HUDEP-2 (cell line): ENCODE data around the gene ZNF813.
A peak's percentile ranks its signal among the peaks of the same experiment; 100 is the strongest.
"Not testable (repeated sequence)": the region's sequence is repeated elsewhere in the genome, so short reads cannot be mapped to it uniquely, and the experiment has no call there.

ENCODE experiments used
- DNase-seq, 76 experiments: peaks; one replicate each; lab custom pipeline; 2025; ENCODE audit not compliant: unreplicated experiment in 76 of 76; lab: John Stamatoyannopoulos, UW

The ZNF813 gene

DNA sequence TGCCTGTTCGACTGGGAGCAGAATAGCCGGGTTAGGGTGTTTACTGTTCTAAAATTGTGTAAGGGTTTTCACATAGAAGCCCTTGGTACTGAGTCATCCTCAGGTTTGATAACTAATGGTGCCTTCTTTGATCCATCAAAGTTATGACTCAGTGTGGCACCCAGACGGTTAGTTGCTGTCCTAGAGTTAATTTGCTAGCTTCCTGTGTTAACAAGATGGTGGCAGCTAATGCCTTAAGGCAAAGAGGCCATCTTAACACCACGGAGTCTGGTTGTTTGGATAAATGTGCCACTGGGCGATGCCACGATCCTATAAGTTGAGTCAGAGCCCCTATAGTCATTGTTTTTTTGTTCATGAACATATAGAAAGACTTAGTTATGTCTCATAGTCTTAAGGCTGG, 7.9 kb downstream of the ZNF813 start:
- DNase-seq: not testable (repeated sequence)

DNA sequence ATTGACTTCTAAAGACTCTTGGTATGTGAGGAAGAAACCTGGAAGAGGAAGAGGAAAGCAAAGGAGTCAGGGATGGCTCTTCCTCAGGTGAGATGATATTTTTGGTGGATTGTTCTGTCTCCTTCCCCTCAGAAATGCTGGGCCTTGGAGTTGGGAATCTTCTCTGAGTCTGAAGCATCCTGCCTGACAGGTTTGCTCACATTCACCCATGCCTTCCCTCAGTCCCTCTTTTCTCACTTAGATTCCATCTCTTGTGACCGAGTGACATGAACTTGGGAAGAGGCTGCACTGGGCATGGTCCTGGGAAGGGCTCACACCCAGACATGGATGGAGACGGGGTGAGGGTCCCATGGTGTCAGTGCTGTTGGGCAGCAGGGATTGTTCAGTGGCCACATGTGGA, 16.2 kb downstream of the ZNF813 start:
- not testable (repeated sequence) for DNase-seq

DNA sequence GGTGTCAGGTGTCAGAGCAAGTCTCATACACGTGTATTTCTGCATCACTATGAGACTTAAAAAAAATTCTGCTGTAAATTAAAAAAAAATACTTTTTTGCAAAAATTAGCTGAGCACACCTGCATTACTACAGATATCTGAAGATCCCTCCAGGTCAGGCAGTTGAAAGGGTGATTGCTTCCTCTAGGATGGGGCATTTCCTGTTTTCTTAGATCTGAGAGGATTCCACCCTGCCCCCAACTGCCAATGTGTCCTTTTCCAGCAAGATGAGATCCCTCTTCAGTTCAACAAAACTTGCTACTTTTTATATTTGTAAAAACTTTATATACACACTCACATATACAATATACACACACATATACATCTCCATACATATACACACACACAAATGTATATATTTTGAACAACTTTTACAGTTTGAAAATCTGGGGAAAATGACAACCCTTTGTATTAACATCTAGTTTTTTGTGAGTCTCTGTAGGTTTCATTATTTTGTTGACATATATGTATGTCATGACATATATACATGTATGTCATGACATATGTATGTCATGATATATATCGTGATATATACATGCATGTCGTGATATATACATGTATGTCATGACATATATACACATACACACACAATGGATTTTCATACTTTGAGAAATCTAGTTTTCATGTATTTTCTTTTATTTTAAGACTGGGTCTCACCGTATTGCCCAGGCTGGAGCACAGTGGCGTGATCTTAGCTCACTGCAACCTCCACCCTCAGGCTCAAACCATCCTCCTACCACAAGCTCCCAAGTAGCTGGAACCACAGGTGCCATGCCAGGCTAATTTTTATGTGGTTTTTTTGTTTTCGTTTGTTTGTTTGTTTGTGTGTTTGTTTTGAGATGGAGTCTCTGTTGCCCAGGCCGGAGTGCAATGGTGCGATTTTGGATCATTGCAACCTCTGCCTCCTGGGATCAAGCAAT, 17.8 kb downstream of the ZNF813 start:
- DNase-seq: no peak

DNA sequence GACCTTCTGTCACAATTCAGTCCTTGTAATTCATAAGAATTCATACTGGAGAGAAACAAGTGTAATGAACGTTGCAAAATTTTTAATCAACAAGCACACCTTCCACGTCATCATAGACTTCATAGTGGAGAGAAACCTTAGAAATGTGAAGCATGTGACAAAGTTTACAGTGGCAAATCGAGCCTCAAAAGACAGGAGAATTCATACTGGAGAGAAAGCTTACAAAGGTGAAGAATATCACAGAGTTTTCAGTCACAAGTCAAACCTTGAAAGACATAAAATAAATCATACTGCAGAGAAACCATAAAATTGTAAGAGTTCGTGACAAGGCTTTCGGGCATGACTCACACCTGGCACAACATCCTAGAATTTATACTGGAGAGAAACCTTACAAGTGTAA, 24.6 kb downstream of the ZNF813 start:
- DNase-seq: no peak

DNA sequence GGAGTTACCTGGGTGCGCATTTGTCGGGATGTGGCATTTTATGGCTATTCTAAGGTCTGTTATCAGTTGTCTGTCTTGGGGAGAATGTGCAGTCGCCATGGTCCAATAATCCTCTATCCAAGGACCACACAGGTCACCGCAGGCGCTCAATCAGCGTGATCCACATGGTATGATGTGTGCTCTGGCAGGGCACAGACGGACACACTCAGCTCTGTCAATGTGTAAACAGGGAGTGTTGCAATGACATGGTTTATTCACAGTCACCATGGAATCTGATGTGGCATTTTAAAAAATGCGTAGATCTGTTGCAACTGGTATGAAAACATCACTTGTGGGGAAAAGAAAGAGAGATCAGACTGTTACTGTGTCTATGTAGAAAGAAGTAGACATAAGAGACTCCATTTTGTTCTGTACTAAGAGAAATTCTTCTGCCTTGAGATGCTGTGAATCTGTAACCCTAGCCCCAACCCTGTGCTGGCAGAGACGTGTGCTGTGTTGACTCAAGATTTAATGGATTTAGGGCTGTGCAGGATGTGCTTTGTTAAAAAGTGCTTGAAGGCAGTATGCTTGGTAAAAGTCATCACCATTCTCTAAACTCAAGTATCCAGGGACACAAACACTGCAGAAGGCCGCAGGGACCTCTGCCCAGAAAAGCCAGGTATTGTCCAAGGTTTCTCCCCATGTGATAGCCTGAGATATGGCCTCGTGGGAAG, 29.9 kb downstream of the ZNF813 start:
- not testable (repeated sequence) for DNase-seq

DNA sequence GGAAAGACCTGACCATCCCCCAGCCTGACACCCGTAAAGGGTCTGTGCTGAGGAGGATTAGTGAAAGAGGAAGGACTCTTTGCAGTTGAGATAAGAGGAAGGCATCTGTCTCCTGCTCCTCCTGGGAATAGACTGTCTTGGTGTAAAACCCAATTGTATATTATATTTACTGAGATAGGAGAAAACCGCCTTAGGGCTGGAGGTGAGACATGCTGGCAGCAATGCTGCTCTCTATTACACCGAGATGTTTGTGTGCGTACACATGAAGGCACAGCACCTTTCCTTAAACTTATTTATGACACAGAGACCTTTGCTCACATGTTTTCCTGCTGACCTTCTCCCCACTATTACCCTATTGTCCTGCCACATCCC, 30.5 kb downstream of the ZNF813 start:
- not testable (repeated sequence) for DNase-seq

DNA sequence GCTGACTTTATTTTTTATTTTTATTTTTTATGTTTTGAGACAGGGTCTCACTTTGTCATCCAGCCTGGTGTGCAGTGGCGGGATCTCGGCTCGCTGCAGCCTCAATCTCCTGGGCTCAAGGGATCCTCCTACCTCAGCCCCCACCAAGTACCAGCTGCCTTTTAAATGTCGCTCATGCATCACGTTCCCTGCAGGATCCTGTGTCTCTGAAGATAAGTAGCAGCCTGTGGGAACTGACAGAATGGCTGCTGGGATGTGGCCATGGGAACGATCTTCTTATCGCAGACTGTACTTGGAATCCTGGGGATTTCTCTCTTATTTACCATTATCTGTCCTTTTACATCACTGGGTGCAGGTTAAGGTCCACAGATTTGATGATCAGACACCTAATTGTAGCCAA, 35.6 kb downstream of the ZNF813 start:
- DNase-seq: not testable (repeated sequence)

DNA sequence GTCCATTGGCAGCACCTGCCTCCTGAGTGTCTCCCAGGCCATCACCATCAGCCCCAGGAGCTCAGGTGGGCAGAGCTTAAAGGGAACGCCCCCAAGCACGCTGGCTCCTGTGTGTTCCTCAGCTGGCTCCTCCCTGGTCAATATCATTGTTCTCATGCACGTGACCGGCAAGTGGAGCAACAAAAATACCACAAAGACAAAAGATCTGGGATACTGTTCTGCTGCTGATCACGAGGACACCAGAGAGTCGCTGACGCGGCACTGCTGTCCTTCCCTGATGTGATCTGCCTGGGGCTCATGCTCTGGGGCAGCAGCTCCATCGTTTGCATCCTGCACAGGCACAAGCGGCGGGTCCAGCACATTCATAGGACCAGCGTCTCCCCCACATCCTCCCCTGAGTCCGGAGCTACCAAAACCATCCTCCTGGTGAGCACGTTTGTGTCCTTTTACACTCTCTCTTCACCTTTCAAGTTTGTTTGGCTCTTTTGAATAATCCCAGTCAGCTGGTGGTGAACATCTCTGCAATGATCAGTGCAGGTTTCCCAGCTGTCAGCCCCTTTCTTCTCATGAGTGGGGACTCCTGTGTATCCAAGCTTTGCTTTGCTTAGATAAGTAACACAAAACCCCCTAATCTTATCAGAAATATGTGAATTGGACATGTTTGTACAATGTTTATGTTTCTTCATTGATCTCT, 36.3 kb downstream of the ZNF813 start:
- DNase-seq: not testable (repeated sequence)

DNA sequence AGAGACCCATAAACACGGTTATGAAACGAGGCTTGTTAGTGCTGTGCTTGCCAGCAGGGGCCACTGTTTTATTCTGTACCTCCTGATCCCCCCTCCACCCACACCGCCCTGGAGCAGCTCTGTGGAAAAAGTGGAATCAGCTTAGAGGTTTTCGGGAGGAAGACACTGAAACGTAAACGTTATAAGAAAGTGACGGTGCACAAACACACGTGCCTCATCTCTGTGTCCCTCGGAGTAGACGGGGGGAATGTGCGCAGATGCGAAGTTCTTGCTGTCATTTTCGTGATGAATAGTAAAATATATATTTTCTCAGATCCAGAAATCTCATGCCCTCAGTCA, 36.8 kb downstream of the ZNF813 start:
- DNase-seq: not testable (repeated sequence)

DNA sequence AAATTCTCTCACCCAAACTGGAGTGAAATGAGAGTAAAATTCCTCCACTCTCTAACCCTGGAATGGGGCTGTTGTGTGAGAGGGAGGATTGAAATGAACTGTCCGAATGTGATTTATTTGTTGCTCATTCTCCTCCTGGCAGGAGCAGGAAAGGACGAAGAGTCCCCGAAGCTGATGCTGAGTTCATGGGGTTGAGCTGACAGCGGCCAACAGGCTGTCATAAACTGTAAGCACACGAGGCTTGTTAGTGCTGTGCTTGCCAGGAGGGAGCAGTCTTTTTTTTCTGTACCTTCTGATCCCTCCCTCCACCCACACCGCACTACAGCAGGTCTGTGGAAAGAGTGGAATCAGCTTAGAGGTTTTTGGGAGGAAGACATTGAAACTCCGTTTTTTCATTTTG, 37.4 kb downstream of the ZNF813 start:
- no peak for DNase-seq

DNA sequence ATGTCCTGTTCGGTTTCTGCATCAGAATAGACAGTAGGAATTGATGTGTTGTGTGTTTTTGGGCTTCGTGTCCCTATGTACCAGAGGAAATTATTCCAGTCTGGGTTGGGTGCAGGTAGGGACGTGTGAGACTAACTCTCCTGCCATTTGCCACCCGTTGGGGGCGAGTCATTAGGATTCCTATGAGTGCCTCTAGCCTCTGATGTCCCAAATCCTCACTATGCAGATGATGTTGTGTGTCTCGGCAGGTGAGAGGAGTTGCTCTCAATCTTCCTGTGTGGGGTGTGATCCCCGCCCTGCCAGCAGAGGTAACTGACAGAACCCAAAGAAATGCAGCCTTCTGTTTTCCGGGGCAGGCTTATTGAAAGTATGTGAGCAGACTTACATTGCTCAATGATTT, 39.2 kb downstream of the ZNF813 start:
- no peak for DNase-seq

DNA sequence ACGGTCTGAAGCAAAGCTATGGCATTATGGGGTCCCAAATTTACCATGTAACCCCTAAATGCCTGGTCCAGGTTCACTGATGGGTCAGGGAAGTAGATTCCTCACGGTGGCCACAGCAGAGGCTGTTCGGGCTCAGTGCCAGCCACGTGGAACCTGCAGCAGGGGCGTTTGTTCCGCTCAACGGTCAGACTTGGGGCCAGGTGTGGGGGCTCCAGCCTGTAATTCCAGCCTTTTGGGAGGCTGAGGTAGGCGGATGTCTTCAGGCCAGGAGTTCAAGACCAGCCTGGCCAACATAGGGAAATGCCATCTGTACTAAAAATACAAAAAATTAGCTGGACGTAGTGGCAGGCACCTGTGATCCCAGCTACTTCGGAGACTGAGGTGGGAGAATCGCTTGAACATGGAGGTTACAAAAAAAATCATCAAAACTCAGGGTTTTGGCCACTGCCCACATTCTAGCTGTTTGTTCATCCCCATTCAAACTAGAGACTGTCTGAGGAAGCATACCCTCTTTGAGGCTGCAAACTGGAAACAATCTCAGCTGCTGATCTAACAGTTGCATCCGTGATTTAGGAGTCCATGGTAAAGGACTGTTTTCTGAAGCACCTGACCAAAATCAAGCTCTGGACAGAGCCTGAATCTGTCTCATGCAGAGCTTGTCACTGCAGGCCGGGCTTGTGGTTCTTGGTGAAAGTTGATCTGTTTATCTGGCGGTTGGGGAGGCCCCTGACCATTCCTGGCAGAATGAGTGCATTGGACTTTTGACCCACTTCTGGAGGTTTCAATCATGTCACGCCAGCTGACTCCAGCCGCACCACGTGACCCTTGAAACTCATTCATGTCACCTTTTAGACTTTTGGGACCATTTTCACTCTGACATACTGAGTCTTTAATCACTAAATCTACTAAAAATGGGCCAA, 40.2 kb downstream of the ZNF813 start:
- no peak for DNase-seq

DNA sequence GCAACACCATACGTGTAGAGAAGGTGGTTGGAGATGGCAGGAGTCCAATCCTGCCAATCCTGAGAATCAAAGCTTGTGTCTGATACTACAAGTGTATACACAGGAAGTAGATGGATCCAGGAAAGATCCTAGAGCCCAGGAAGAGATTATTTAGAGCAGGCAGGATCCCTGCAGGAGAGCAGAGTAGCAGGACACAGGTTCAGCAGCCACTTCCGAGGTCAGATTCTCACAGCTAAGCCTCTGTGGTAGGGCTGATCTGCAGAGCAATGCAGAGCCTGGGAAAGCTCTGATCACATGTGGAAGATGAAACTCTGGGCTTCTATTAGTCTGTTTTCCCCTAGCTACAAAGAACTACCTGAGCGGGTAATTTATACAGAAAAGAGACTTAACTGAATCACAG, 41.9 kb downstream of the ZNF813 start:
- no peak for DNase-seq

DNA sequence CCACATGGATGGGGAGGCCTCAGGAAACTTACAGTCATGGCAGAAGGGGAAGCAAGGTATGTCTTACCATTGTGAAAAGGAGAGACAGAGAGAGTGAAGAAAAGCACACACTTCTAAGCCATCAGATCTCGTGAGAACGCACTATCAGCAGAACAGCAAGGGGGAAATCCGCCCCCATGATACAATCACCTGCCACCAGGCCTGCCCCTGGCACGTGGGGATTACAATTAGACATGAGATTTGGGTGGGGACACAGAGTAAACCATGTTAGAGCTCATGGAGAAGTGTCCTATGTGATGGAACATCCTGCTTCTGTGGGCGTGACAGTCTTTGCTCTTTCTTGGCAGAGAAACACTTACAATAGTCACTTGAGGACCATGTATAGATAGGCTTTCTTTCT, 42.3 kb downstream of the ZNF813 start:
- DNase-seq: no peak

DNA sequence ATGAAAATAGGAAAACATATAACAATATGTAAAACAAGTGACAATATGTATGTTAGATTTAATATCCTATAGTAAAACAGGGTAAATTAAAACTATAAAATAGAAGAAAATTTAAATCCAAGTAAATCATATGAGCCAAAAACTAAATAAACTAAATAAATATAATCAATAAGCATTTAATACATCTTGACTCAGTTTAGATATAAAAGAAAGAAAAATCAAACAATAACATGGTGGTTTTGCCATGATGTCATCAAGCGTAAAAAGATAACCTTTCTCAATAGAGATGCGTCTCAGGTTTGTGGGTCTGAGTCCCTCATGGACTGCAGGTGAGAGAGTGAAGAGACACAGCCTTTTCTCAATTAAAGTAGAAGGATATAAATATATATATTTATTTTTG, 43.8 kb downstream of the ZNF813 start:
- no peak for DNase-seq

DNA sequence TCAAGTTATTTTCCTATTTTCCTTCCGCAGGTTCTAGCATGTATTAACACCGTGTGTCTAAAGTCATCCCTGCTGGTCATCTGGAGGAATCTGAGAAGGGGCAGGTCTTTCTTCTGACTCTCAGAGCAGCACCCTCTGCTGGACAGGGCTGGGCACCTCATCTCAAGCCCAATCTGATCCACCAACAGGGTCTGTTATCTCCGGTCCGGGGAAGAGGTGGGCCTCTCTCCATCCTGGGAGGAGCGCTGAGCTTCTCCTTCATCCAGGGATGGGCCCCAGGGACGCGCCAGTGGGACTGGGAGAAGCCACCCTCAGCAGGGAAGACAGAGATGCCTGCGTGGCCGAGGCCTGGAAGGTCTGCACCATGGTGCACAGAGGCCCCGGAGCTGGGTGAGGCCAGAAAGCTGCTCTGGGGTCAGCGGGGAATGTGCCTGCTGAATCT, 44.4 kb downstream of the ZNF813 start:
- DNase-seq: peak in 22 of 76 experiments; percentile 2 to 36 (median 10)

DNA sequence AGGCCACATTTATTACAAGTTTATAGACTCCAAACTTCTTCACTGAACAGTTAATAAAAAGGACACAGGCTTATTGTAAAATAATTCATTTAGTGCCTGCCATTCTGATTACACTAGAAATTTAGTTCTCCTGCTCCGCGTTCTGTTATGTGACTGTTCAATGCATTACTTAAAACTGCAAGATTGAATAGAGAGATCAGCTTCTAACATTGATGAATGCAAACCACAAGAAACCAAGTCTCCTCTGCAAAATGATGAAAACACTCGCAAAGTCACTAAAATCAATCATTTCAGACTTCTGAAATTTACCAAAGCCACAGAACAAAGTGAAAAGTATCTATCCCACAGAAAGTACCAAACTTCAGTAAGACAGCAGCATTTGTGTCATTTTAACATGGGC, 47.5 kb downstream of the ZNF813 start:
- DNase-seq: not testable (repeated sequence)

DNA sequence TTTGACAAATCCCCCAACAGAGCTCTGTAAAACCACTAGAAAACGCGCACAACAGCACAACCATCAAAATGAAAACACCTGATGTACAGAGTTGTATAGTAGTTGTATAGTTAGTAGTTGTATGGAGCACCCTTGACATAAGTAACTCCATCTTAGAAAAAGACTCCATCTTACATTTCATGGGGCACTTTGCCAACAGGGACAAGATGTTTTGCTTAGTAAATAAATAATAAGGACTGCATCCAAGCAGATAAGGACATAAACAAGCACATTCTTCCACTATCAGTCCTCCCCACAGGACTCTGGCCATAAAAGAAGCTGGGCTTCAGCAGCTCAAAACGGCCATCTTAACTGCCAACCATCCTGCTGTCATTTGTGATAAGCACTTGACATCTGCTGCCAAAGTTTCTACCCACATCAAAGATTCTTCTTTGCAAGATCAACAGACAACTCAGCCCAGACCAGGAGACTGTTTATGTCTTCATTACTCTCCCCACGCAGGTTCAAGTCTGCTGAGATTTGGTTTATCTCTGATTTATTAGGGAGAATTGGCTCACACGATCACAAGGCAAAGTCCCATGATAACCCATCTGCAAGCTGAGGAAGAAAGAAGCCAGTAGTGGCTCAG, 49.7 kb downstream of the ZNF813 start:
- DNase-seq: peak in 41 of 76 experiments; percentile 3 to 77 (median 31)

DNA sequence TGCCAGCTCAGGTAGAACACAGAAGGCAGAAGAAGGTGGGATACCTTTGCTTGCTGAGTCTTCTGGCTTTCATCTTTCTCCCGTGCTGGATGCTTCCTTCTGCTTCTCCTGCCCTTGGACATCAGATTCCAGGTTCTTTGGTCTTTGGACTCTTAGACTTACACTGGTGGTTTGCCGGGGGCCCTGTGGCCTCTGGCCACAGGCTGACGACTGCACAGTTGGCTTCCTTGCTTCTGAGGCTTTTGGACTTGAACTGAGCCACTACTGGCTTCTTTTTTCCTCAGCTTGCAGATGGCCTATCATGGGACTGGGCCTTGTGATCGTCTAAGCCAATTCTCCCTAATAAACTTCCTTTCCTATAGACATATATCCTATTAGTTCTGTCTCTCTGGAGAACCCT, 50.6 kb downstream of the ZNF813 start:
- DNase-seq: no peak

DNA sequence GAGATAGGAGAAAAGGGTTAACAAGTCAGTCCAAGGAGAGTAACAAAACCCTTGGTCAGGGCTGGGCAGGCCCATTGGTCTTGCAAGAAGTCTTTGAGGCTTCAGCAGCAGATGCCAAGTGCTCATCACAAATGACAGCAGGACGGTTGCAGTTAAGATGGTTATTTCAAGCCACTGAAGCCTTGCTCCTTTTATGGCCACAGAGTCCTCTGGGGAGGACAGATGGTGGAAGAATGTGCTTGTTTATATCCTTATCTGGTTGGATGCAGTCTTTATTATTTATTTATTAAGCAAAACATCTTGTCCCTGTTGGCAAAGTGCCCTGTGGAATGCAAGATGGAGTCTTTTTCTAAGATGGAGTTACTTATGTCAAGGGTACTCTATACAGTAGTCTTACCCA, 51.2 kb downstream of the ZNF813 start:
- DNase-seq: no peak
